Transverse colon (tissue), 4 donors: ENCODE data around the gene TEX11.
"Not testable (repeated sequence)": the region's sequence is repeated elsewhere in the genome, so short reads cannot be mapped to it uniquely, and the experiment has no call there.

Experiments used
- CTCF ChIP-seq, 5 experiments: fragments of 200-600 bp in 3 of 5; fragments of 450-650 bp in 2 of 5; sonication (generic) in 3 of 5; IDR thresholded peaks; 1 replicate in 2 of 5; 2 replicates in 3 of 5; pipeline ENCODE4 v1.5.1; 2016 to 2017; ENCODE audit warnings: antibody characterized with exemption in 5 of 5, inconsistent platforms in 3 of 5, mild to moderate bottlenecking in 2 of 5, moderate library complexity in 1 of 5
- EP300 ChIP-seq: sonication (generic); formaldehyde crosslinking; IDR thresholded peaks from one replicate; pipeline ENCODE4 v1.6.1; 2017; ENCODE audit warnings: antibody characterized with exemption, low read depth
- POLR2A ChIP-seq: fragments of 450-650 bp; IDR thresholded peaks from one replicate; pipeline ENCODE4 v1.6.1; 2016; ENCODE audit warnings: antibody characterized with exemption, mild to moderate bottlenecking, moderate library complexity
- POLR2AphosphoS5 ChIP-seq, 3 donors: sonication (generic); formaldehyde crosslinking; IDR thresholded peaks; one replicate each; pipeline ENCODE4 v1.6.1; 2016; ENCODE audit warnings: antibody characterized with exemption in 3 of 3

DNA sequence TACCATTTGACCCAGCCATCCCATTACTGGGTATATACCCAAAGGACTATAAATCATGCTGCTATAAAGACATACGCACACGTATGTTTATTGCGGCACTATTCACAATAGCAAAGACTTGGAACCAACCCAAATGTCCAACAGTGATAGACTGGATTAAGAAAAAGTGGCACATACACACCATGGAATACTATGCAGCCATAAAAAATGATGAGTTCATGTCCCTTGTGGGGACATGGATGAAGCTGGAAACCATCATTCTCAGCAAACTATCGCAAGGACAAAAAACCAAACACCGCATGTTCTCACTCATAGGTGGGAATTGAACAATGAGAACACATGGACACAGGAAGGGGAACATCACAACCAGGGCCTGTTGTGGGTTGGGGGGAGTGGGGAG lies 174.7 kb downstream of the TEX11 start:
- TF ChIP-seq CTCF (IDR thresholded peaks at IDR 0.05); POLR2A; POLR2AphosphoS5 (IDR thresholded peaks at IDR 0.05); EP300: not testable (repeated sequence)
